ENCODE data around the gene CSKMT.
A peak's percentile ranks its signal among the peaks of the same experiment; 100 is the strongest.
"Not testable (repeated sequence)": the region's sequence is repeated elsewhere in the genome, so short reads cannot be mapped to it uniquely, and the experiment has no call there.

CSKMT gene

DNA sequence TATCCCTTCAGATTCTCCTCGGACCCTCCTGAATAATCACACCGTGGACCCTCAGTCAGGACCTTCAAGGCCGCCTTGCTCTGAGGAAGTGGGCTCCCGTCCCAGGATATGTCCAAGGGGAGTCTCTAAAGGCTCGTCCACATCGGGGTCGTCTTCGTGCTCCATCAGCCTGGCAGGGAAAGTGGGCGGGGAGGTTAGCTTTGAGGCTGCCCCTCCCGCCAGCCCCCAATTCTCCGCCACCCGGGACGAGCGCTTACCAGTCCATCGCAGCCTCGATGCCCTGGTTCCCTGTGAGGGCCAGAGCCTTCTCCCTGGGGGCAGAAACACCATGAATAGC is 13.3 kb downstream of the CSKMT start:
- FAIRE-seq = no peak
- TF ChIP-seq POLR2AphosphoS5 (IDR thresholded peaks at IDR 0.05; ENCODE audit: low read depth, low read length) (no peak), TAF1 (IDR thresholded peaks at IDR 0.05; ENCODE audit: borderline replicate concordance, low read depth, low read length) (no peak), POLR2A (IDR thresholded peaks at IDR 0.05; ENCODE audit: low read depth, low read length) (no peak)
- DNase-seq (ENCODE audit: insufficient read length) = no peak

DNA sequence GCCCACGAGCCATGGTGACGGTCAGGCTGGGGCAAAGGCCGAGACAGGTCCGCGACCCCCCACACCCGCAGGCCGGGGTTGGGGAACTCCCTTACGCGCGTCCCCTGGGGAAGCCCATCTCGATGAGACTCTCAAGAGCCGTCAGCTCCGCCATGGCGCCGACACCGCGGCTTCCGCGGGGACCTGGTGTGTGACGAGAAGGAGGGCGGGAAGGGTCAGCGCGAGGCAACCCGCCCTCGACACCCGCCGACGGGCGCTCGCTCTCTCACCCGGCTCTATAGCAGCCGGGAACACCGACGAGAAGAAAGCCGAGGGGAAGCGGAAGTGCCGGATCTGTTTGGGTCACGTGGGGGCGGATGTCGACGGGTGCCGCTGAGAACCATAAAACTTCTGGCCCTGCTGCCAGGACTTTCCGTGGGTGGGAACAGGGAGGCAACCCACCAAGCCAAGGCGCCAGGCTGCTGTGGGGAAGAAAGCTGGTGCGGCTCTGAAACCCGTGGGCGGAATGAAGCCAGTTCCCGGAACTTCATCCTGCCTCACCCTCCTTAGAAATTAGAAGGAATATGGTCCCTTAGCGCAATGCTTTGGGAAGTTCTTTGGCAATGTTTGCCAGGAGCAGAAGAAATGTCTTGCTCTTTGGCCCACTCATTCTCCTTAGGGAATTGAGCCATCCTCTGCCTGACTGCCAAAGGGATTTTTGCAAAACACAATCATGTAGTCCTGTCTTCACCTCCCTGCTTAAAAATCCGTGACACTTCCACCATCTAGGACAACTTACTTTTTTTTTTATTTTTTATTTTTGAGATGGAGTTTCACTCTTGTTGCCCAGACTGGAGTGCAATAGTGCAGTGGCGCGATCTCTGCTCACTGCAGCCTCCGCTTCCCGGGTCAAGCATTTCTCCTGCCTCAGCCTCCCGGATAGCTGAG is 13.9 kb downstream of the CSKMT start, which contains the start of gene UBXN1:
Gene UBXN1 (minus strand): TSS at position 304 of the 927 bp plus-strand sequence. CDS start 150 bp downstream, at position 154.
- DNase-seq (ENCODE audit: insufficient read length) (peak; percentile 91), FAIRE-seq (peak; percentile 80)
- TF ChIP-seq TAF1 (IDR thresholded peaks at IDR 0.05; ENCODE audit: borderline replicate concordance, low read depth, low read length) (peak; percentile 73), POLR2AphosphoS5 (IDR thresholded peaks at IDR 0.05; ENCODE audit: low read depth, low read length) (peak; percentile 93), POLR2A (IDR thresholded peaks at IDR 0.05; ENCODE audit: low read depth, low read length) (peak; percentile 91; the same call in 1 of the 2 replicates)

DNA sequence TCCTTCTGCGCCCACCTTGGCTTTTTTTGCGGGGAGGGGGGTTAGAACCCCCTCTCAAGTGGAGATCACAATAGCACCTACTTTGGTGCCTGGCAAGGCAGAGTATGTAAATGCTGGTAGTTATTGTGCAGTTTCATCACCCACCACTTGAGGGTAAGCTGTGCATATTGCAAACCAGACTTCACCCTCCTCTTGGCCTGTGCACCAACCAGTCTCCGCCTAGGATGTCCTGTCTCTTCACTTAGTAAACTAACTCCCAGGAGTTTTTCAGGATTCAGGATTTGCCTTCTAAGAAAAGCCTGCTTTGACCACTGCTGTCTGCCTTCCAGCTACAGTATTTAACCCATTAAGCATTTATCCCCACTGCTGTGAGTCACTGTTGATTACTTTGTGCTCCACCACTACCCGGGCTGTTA is 15.7 kb downstream of the CSKMT start:
- DNase-seq (ENCODE audit: insufficient read length) = no peak
- peak; percentile 85 for FAIRE-seq
- TF ChIP-seq TAF1 (IDR thresholded peaks at IDR 0.05; ENCODE audit: borderline replicate concordance, low read depth, low read length) (no peak), POLR2A (IDR thresholded peaks at IDR 0.05; ENCODE audit: low read depth, low read length) (no peak), POLR2AphosphoS5 (IDR thresholded peaks at IDR 0.05; ENCODE audit: low read depth, low read length) (no peak)

DNA sequence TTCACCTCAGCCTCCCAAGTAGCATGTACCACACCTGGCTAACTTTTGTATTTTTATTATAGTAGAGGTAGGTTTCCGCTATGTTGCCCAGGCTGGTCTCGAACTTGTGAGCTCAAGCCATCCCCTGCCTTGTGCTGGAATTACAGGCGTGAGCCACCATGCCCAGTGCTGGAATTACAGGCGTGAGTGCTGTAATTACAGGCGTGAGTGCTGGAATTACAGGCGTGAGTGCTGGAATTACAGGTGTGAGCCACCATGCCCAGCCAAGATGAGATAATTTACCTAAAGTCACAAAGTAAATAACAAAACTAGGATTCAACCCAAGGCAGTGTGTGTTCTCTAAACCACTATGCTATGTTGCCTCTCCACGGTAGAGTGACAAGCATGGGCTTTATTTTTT is 17.4 kb downstream of the CSKMT start:
- no peak for FAIRE-seq
- no peak for DNase-seq (ENCODE audit: insufficient read length)
- no peak for TF ChIP-seq POLR2A (IDR thresholded peaks at IDR 0.05; ENCODE audit: low read depth, low read length)
- no peak for TF ChIP-seq TAF1 (IDR thresholded peaks at IDR 0.05; ENCODE audit: borderline replicate concordance, low read depth, low read length)
- TF ChIP-seq POLR2AphosphoS5 (IDR thresholded peaks at IDR 0.05; ENCODE audit: low read depth, low read length) = no peak

DNA sequence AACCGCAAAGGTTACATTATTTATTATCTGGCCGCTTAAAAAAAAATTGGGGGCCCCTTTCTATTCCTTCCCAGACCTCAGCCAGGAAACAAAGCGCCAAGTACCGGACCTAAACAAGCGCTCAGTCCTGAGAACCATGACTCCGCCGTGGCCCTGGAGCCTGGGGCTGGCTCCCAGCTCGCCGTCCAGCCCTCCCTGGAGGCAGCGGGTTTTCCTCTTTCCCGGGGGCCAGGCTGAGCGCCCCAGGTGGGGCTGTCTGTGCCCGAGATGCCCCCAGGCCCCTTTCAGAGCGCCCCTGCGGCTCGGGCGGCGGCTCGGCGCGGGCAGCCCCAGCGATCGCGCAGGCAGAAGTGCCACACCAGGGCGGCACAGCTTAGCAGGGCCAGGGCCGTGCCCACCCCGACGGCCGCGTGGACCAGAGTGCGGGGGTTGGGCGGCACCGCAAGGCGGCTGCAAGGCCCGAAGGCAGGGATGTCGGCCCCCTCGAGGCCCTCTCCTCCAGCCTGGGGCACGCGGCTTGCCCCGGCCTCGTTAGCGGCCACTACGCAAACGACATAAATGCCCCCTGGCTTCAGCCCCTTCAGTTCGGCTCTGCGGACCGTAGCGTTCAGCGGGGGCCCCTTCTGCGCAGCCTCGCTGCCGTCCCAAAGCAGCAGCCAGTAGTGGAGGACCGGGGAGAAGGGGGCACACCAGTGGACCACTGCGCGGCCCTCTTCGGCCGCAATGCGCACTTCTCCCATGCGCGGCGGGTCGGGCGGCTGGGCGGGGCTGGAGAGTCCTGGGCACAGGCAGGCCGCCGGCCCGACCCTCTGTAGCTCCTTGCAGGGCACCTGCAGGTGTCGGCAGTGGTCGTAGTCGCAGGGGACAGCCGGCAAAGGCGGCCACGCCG is 22.6 kb downstream of the CSKMT start:
- FAIRE-seq = no peak
- TF ChIP-seq POLR2AphosphoS5 (IDR thresholded peaks at IDR 0.05; ENCODE audit: low read depth, low read length) (no peak), TAF1 (IDR thresholded peaks at IDR 0.05; ENCODE audit: borderline replicate concordance, low read depth, low read length) (no peak), POLR2A (IDR thresholded peaks at IDR 0.05; ENCODE audit: low read depth, low read length) (no peak)
- no peak for DNase-seq (ENCODE audit: insufficient read length)

DNA sequence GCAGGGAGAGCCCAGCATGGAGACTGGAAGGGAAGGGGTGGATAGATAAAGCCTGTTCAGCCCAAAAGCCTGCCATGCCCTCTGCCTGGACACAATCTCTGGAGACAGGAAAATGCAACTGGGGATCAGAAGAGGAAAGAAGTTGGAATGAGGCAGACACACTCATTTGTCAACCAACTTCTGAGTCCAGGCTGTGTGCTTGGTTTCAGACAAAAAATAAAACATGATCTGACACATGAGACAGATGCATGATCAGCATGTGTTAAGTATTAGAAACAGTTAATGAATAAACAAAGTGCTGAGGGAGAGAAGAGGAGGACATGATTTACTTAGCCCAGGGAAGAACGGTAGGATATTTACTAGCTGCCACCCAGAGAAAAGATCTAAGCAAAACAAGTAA is 23.4 kb downstream of the CSKMT start:
- DNase-seq (ENCODE audit: insufficient read length) (no peak), FAIRE-seq (no peak)
- no peak for TF ChIP-seq TAF1 (IDR thresholded peaks at IDR 0.05; ENCODE audit: borderline replicate concordance, low read depth, low read length)
- no peak for TF ChIP-seq POLR2AphosphoS5 (IDR thresholded peaks at IDR 0.05; ENCODE audit: low read depth, low read length)
- no peak for TF ChIP-seq POLR2A (IDR thresholded peaks at IDR 0.05; ENCODE audit: low read depth, low read length)

DNA sequence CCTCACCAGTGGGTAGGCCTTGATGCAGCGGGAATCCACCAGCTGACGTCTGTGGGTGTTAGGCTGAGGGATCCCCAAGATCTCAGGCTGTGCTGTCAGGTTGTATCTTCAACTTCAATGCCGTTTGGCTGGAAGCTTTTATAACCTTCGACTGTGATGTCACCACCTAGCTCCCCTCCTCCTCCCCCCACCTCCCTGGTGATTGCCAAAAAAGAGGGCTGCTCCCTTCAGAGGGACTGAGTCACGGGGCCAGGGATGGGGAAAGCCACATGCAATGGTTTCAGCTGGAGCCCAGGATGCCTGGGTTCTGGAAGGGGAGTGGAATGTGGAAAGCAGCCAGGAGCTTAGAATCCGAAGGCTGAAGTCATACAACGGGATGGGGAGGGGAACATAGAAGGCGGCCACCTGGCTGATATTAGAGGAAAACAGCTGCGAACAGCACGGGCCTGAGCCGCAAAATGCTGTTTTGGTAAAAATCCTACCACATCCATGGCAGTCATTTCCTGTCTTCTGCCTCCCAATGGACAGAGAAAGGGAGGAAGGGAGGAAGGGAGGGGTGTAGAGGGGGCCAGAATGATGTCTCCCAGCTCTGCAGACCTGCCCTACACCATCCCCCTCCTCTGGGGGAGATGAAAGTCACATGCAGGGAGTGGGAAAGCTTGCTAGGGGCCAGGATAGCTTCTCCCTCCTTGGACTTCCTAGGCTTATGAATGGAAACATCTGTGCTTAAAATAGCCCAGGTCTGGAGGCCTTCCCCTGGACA is 24.5 kb downstream of the CSKMT start, which contains the start of gene LRRN4CL:
Gene LRRN4CL (minus strand): TSS at position 110 of the 763 bp plus-strand sequence. CDS start 1,022 bp downstream, outside the sequence.
- FAIRE-seq (peak; percentile 17), DNase-seq (ENCODE audit: insufficient read length) (no peak)
- TF ChIP-seq POLR2AphosphoS5 (IDR thresholded peaks at IDR 0.05; ENCODE audit: low read depth, low read length) (no peak), POLR2A (IDR thresholded peaks at IDR 0.05; ENCODE audit: low read depth, low read length) (no peak), TAF1 (IDR thresholded peaks at IDR 0.05; ENCODE audit: borderline replicate concordance, low read depth, low read length) (no peak)

DNA sequence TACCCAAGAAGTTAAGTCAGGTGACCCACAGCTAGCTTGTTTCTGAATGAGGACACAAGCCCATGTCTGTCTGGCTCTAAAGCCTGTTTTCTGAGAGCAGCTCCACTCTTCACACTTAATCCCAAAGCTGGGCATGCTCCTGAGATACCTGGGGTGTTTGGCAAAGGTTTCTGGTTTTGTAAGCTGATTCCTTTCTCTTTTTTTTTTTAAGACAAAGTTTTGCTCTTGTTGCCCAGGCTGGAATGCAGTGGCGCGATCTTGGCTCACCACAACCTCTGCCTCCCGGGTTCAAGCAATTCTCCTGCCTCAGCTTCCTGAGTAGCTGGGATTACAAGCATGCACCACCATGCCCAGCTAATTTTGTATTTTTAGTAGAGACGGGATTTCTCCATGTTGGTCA is 28.5 kb downstream of the CSKMT start:
- FAIRE-seq; DNase-seq (ENCODE audit: insufficient read length): not testable (repeated sequence)

DNA sequence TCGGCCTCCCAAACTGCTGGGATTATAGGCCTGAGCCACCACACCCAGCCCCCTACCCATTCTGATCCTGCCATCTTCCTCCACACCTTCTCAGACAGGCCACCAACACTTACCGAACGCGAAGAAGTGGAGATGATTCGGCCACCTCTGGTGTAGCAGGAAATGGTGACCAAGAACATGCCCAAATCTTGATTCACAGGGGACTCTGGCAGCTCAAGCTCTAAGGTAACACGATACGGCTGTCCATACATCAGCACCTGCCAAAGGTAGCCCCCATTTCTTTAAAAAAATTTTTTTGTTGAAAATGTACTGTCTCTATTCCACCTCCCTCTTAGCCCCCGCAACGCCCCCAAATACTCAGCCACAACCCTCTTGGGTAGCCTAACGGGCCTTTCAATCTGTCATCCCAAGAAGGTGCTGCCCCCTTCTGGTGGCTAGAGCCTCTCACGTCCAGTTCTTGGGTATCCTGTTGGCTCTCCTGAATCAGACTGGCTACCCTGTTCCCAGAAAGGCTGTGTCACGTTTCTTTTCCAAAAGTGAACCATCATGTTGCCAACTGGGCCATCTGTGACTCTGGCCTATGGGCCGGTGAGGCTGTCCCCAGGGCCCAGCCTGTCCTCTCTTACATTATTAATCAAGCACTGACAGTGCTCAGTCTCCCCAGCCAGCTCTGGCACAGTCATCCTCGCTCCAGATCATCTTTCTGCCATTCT is 29.5 kb downstream of the CSKMT start:
- FAIRE-seq (peak; percentile 90), DNase-seq (ENCODE audit: insufficient read length) (peak; percentile 66)
- TF ChIP-seq POLR2A (IDR thresholded peaks at IDR 0.05; ENCODE audit: low read depth, low read length) = no peak
- TF ChIP-seq POLR2AphosphoS5 (IDR thresholded peaks at IDR 0.05; ENCODE audit: low read depth, low read length) = no peak
- no peak for TF ChIP-seq TAF1 (IDR thresholded peaks at IDR 0.05; ENCODE audit: borderline replicate concordance, low read depth, low read length)

DNA sequence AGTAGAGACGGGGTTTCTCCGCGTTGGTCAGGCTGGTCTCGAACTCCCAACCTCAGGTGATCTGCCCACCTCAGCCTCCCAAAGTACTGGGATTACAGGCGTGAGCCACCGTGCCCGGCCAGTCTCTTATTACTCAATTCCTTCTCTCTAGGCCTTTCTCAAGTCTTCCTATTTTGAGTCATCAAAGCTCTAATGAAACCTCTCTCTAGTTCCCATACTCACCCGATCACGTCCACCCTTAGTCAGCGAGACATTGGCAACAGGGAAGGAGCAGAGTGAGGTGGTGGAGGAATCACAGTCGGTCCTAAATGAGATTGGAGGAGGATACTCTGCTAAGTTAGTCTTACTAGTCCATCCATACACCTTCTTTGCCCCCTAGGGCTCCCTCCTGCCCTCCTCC is 37.1 kb downstream of the CSKMT start:
- no peak for FAIRE-seq
- no peak for TF ChIP-seq POLR2A (IDR thresholded peaks at IDR 0.05; ENCODE audit: low read depth, low read length)
- TF ChIP-seq TAF1 (IDR thresholded peaks at IDR 0.05; ENCODE audit: borderline replicate concordance, low read depth, low read length) = no peak
- TF ChIP-seq POLR2AphosphoS5 (IDR thresholded peaks at IDR 0.05; ENCODE audit: low read depth, low read length) = no peak
- no peak for DNase-seq (ENCODE audit: insufficient read length)

DNA sequence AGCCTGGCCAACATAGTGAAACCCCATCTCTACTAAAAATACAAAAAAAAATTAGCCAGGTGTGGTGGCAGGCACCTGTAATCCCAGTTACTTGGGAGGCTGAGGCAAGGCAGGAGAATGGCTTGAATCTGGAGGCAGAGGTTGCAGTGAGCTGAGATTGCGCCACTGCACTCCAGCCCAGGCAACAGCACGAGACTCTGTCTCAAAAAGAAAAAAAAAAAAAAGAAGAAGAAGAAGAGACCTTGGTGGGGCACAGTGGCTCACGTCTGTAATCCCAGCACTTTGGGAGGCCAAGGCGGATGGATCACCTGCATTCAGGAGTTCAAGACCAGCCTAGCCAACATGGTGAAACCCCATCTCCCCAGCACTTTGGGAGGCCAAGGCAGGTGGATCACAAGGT is 38.8 kb downstream of the CSKMT start:
- not testable (repeated sequence) for FAIRE-seq; DNase-seq (ENCODE audit: insufficient read length)

All from GM12892 (cell line).